ENCODE data around the gene GPR39.
"Not testable (repeated sequence)": the region's sequence is repeated elsewhere in the genome, so short reads cannot be mapped to it uniquely, and the experiment has no call there.

GPR39 gene

GRCh38 chr2:132416723-132417395, at the start of gene GPR39:
Gene GPR39, plus strand, starts transcription at chr2:132416805.
- DNase-seq, result no peak

- no peak for DNase-seq
These were observed 48.4 kb upstream of the GPR39 start for GRCh38 chr2:132368191-132368590.

DNA sequence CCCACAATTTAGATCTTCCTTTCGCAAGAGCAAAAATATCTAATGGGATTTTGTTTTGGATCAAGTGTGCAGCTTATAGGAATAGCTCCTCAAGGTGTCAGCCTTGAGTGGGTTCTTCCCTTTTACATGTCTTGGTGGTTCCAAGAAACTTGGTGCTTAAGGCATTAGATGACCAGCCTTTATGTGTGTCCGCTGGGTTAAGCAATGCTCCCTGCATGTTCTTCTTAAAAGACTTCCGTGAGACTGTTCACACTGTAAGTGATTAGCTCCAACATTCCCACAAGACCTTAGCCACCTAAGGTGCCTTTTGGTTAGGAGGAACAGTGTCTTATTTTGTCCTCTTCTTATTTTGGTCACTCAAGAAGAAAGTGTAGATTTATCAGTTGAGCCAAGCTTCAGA, 44.3 kb upstream of the GPR39 start:
- DNase-seq, result no peak

GRCh38 chr2:132373391-132374135, 43.0 kb upstream of the GPR39 start:
- no peak for DNase-seq

GRCh38 chr2:132374151-132374550, 42.5 kb upstream of the GPR39 start:
- no peak for DNase-seq

GRCh38 chr2:132374551-132374950, 42.1 kb upstream of the GPR39 start:
- DNase-seq, result no peak

DNA sequence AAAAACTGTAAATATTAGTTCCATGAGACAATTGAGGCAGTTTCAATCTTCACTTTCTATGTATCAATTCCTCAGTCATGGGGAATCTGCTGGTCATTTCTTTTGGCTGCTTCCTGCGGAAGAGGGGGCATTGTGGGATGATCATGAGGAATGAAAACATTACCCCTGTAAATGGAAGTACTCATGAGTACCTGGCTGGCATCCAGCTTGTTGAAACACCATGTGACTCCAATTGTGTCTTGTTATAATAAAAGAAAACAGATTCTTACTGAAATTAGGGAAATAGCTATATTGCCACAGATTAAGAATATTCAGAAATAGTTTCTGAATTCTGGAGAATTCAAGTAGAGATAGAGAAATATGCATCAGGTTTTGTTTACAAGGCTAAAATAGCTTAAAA, 41.6 kb upstream of the GPR39 start:
- no peak for DNase-seq

- no peak for DNase-seq
These were observed 35.2 kb upstream of the GPR39 start for GRCh38 chr2:132381376-132381775.

DNA sequence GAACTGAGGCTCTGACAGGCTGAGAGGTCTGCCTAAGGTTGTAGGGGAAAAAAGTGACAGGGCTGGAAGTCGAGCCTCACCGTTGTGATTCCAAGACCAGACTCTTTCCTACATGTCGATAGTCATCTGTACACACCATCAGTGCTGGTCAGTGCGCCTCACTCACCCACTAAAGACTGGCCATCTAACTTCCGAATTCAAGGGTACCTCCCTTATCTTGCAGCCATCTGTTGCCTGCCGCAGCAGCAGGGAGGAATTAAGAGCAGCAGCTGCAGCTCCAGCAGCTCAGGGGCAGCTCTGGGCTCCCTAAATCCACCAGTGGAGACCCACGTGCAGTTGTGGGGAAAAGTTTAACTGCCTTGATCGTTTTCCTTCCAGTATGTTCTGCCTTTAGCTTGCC, 32.6 kb upstream of the GPR39 start:
- no peak for DNase-seq

DNA sequence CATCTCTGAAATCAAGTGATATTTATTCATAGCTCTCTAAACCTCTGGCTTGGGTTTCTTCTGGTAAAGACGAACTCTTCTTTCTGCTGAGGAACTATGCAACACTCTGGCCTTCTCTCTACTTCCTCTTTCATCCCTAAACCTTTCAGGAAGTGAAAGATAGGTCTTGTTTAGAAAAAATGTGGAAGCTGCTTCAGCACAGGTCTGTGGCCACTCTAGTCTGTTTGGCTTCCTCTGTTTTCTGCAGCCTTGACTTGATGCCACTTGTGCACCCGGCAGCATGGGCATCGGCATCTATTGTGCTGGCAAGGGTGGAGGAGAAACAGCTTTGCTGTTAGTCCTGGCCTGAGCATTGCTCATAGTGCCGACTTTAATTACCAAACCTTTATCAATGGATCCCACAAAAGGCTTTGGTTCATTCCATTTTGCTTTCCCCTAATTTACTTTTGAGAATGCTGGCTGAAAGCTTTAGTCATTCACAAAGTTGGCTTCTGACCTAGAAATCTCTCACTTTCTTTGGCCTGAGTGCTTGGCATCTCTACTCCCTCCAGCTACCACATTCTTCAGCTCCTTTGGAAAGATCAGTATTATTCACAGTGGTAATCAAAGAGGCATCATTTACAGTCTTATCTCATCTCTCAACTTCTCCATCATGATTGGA, 32.0 kb upstream of the GPR39 start:
- no peak for DNase-seq

GRCh38 chr2:132387126-132387525, 29.5 kb upstream of the GPR39 start:
- no peak for DNase-seq

GRCh38 chr2:132390076-132390475, 26.5 kb upstream of the GPR39 start:
- DNase-seq, result no peak

DNA sequence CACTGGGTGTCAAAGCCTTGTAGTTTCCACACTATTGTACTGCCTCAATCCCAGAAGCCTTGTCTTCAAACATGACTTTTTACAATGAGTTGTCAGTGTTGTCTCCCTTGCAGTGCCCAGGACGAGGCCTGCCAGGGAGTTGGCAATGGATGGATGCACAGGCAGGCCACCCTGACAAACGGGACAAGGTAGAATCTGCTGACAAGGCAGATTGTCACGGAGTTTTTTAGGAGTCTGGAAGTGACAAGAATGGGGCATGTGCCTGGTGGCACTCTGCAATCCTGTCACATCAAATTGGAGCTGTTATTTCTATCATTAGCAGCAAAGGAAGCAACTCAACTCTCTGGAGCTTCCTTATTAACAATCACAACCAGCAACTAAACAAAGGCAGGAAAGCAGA, 25.2 kb upstream of the GPR39 start:
- no peak for DNase-seq

DNA sequence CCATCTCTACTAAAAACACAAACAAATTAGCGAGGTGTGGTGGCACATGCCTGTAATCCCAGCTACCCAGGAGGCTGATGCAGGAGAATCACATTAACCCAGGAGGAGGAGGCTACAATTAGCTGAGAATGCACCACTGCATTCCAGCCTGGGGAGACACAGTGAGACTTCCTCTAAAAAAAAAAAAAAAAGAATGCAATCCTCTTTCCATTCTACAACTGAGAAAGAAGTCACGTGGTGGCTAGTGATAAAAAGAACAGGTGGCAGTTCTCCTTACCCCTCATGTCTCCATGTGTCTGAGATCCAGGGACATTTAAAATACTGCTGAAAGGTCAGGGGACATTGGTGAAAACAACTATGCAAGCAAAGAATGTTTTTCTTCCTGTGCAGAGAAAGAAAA, 24.4 kb upstream of the GPR39 start:
- no peak for DNase-seq

DNA sequence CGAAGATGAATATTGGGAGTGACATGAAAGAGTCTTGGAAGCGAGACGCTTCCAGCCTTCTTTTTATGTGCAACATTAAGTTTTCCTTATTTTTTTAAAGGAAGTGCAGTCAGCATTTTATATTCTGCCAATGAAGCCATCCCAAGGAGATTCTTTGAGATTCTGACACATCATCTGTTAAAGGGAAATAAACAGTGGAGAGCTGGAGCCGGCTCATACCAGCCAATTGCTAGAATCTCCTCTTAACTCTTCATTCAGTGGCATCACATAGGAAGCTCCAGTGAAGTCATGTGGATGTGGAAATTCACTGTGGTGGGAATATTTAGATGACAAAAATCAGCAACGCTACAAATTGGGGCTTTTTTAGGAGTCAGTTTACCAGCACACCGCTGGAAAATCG, 23.7 kb upstream of the GPR39 start:
- no peak for DNase-seq

GRCh38 chr2:132397042-132397441, 19.6 kb upstream of the GPR39 start:
- not testable (repeated sequence) for DNase-seq

GRCh38 chr2:132400169-132400900, 16.3 kb upstream of the GPR39 start:
- no peak for DNase-seq

DNA sequence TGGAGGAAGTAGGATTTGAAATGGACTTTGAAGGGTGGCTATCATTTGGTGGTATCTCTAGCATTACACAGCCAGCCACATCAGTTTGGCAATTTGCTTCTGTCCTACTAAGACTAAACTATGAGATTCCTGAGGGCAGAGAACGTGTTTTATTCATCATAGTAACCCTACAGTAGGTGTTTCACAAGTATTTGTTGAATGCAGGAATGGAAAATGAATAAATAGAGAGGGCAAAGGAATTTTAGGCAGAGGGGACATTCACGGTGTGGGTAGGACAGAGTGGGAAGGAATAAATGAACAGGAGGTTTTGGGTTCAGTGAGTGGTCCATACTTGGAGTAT, 15.7 kb upstream of the GPR39 start:
- DNase-seq, result no peak

DNA sequence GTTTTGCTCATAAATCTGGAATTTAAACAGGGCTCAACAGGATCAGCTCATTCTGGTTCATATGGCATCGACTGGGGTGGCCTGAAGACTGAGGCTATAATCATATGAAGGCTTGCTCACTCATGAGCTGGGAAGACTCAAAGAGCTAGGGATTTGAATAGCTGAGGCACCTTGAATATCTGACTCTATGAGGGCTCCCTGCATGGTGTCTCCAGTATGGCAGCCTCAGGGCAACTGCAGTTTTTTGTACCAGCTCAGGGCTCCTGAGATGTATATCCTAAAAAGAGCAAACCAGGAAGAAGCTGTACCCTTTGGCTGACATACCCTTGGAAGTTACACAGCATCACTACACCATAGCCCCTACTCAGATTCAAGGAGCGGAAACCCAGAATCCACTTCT, 15.3 kb upstream of the GPR39 start:
- DNase-seq, result no peak

GRCh38 chr2:132403146-132403545, 13.5 kb upstream of the GPR39 start:
- DNase-seq, result no peak

- no peak for DNase-seq
These were observed 12.5 kb upstream of the GPR39 start for GRCh38 chr2:132404056-132404455.

- DNase-seq, result no peak
These were observed 8.8 kb upstream of the GPR39 start for GRCh38 chr2:132407784-132408183.

GRCh38 chr2:132412021-132412420, 4.6 kb upstream of the GPR39 start:
- DNase-seq, result no peak

DNA sequence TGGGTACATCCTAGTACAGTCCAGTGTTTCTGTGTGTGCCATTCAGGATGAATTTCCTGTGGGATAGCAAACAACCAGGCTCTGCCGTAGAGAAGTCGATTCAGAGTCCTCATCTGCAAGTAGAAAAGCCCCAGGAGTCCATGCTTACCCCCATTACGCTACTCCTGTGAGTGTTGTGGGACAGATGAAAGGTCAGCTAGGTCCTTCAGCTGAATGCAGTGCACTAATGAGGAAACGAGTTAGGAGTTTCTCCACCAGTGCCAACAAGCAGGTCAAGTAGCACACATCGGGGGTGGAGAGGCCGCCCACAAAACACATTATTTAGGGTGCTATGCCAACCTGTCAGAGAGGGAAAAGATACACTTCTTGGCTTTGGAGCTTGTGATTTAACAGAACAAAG, 2.5 kb upstream of the GPR39 start:
- no peak for DNase-seq

All from activated CD8-positive, alpha-beta memory T cell treated with anti-CD3 and anti-CD28 coated beads, Interleukin-2, amount 50 U/mL, for 48 hours (primary cell).